Omental fat pad (tissue), 4 donors: ENCODE results near the gene PADI6. TPM values are rescaled to one million over a fixed set of nuclear protein-coding genes. Genes with fewer than 3 reads are reported as not detected.
A peak's percentile ranks its signal among the peaks of the same experiment; 100 is the strongest.

Experiments
- ATAC-seq: fragments of 150-250 bp; one replicate; pipeline ENCODE4 v1.9.1; 2016; ENCODE audit warnings: mild to moderate bottlenecking, moderate library complexity; ENCODE audit not compliant: low FRiP score
- DNase-seq: peaks from one replicate; pipeline ENCODE4 v3.0.0-alpha.2; 2019; ENCODE audit warnings: low spot score
- CTCF ChIP-seq, 3 donors: fragments of 450-650 bp; IDR thresholded peaks; one replicate each; pipeline ENCODE4 v1.5.1; 2016 to 2017; ENCODE audit warnings: antibody characterized with exemption in 3 of 3, mild to moderate bottlenecking in 3 of 3, moderate library complexity in 2 of 3
- total RNA-seq, 4 donors: library from RNA; depleted of rRNA; stranded (reverse); fragments of >200 nt; gene quantifications; one replicate each; pipeline ENCODE4 v1.1.0, GENCODE V29; 2016

PADI6 gene
- total RNA-seq, 4 donors from 2014 or later, result not detected

GRCh38 chr1:17434016-17434415 is 62.0 kb downstream of the PADI6 start:
- ATAC-seq, result no peak

GRCh38 chr1:17434601-17435000 is 62.6 kb downstream of the PADI6 start:
- TF ChIP-seq CTCF (IDR thresholded peaks at IDR 0.05), result no peak
- no peak for ATAC-seq
- no peak for DNase-seq

More at GRCh38 chr1:17434016-17434415, 62.0 kb downstream of the PADI6 start:
- no peak for DNase-seq
- no peak for TF ChIP-seq CTCF (IDR thresholded peaks at IDR 0.05)

GRCh38 chr1:17436380-17437174 is 64.6 kb downstream of the PADI6 start:
- no peak for TF ChIP-seq CTCF (IDR thresholded peaks at IDR 0.05)
- DNase-seq (no peak), ATAC-seq (no peak)

GRCh38 chr1:17437260-17437579 is 65.2 kb downstream of the PADI6 start:
- ATAC-seq (no peak), DNase-seq (no peak)
- TF ChIP-seq CTCF (IDR thresholded peaks at IDR 0.05), result no peak

- no peak for DNase-seq
- no peak for TF ChIP-seq CTCF (IDR thresholded peaks at IDR 0.05)
- ATAC-seq, result peak; percentile 69
These were observed 65.8 kb downstream of the PADI6 start for GRCh38 chr1:17437580-17438317.

- peak; percentile 58 for DNase-seq
- ATAC-seq, result peak; percentile 35
- no peak for TF ChIP-seq CTCF (IDR thresholded peaks at IDR 0.05)
These were observed 66.6 kb downstream of the PADI6 start for GRCh38 chr1:17438318-17439249.
